ENCODE measurements around the gene TCP11. TPM values are rescaled to one million over a fixed set of nuclear protein-coding genes. Genes with fewer than 3 reads are reported as not detected.
A peak's percentile ranks its signal among the peaks of the same experiment; 100 is the strongest.
"Not testable (repeated sequence)": the region's sequence is repeated elsewhere in the genome, so short reads cannot be mapped to it uniquely, and the experiment has no call there.

Gene TCP11
- total and polyA plus RNA-seq, 2 donors (not counting 1 experiment from before 2014, with no cell fraction given), result not detected

DNA sequence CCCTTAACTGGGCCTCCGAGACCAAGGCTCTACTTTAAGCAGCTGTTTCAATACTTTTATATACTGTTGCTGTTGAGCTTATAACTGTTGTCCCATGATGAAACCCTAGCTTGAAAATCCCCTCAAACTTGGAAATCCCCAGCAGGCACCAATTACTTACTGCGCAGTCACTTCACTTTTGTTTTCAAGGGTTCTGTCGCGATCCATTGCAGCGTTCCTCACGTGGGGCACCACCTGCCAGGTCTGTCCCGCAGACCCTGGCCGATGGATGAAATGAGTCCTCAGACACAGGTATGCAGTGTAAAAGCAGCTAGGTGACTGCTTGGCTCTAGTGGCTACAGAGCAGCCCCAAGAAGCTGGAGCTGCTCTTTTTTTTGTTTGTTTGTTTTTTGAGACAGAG is 33.9 kb downstream of the TCP11 start:
- H3K27me3 Mint-ChIP-seq; ATAC-seq (ENCODE audit: low read depth); H3K4me1 Mint-ChIP-seq; H3K79me2 ChIP-seq (ENCODE audit: control insufficient read depth, insufficient read depth, low read length); H3K4me1 ChIP-seq (ENCODE audit: control insufficient read depth in 2 of 2, insufficient read depth in 2 of 2, low read length in 2 of 2); H2AFZ ChIP-seq (ENCODE audit: insufficient read depth, low read depth, low read length, poor library complexity, severe bottlenecking); H3K9me3 ChIP-seq (ENCODE audit: control extremely low read depth in 1 of 3, control insufficient read depth in 2 of 3, insufficient read depth in 1 of 3, low read length in 2 of 3); H3K27me3 ChIP-seq (replicated peaks in 1 of 4; ENCODE audit: control extremely low read depth in 1 of 4, control insufficient read depth in 3 of 4, insufficient read depth in 4 of 4, low read length in 3 of 4); H3K9ac ChIP-seq (ENCODE audit: low read length); H3K4me2 ChIP-seq (replicated peaks; ENCODE audit: low read depth, low read length, poor library complexity, severe bottlenecking); POLR2A ChIA-PET; CTCF ChIA-PET; H3K27ac ChIP-seq (ENCODE audit: low read length in 2 of 2); intact Hi-C loops (cut with micrococcal nuclease); H4K20me1 ChIP-seq (ENCODE audit: control insufficient read depth, insufficient read depth, low read length, poor library complexity, severe bottlenecking); H3K4me3 ChIP-seq (ENCODE audit: control extremely low read depth in 1 of 5, extremely low read depth in 1 of 5, insufficient read depth in 1 of 5, low read depth in 2 of 5, low read length in 4 of 5); H3K36me3 ChIP-seq (replicated peaks in 1 of 2; ENCODE audit: control extremely low read depth in 1 of 2, control insufficient read depth in 1 of 2, extremely low read depth in 1 of 2, insufficient read depth in 2 of 2, low read length in 1 of 2): not testable (repeated sequence)
- Mint-ChIP-seq H3K4me3 (peak overlapping the region; percentile 49), H3K9me3 (ENCODE audit: insufficient read depth) (peaks cover 11% of the 10 kb centered on the region), H3K27ac (peak overlapping the region; percentile 55)
- 90% methylated on average over 6 of the region's 8 CpGs for WGBS (ENCODE audit: insufficient coverage)
- peak; percentile 43 for DNase-seq

- POLR2A ChIA-PET, H3K27me3 Mint-ChIP-seq: not testable (repeated sequence)
- CTCF ChIA-PET, result interaction anchor here (0.5 kb wide), 1 partner anchor 496 kb away, joined by 3 read pairs; no protein-coding TSS in a partner anchor
Measured at GRCh38 chr6:35106061-35106460, 35.1 kb downstream of the TCP11 start.

More at GRCh38 chr6:35106061-35106460, 35.1 kb downstream of the TCP11 start:
- H3K9ac ChIP-seq (ENCODE audit: low read length); H3K9me3 ChIP-seq (ENCODE audit: control extremely low read depth in 1 of 3, control insufficient read depth in 2 of 3, insufficient read depth in 1 of 3, low read length in 2 of 3); H3K9me3 Mint-ChIP-seq (ENCODE audit: insufficient read depth); H2AFZ ChIP-seq (ENCODE audit: insufficient read depth, low read depth, low read length, poor library complexity, severe bottlenecking); H4K20me1 ChIP-seq (ENCODE audit: control insufficient read depth, insufficient read depth, low read length, poor library complexity, severe bottlenecking); H3K4me3 ChIP-seq (ENCODE audit: control extremely low read depth in 1 of 5, extremely low read depth in 1 of 5, insufficient read depth in 1 of 5, low read depth in 2 of 5, low read length in 4 of 5); H3K27ac Mint-ChIP-seq; intact Hi-C loops (cut with micrococcal nuclease); ATAC-seq (ENCODE audit: low read depth); H3K4me1 ChIP-seq (ENCODE audit: control insufficient read depth in 2 of 2, insufficient read depth in 2 of 2, low read length in 2 of 2); H3K4me3 Mint-ChIP-seq; H3K4me1 Mint-ChIP-seq; H3K4me2 ChIP-seq (replicated peaks; ENCODE audit: low read depth, low read length, poor library complexity, severe bottlenecking); H3K36me3 ChIP-seq (replicated peaks in 1 of 2; ENCODE audit: control extremely low read depth in 1 of 2, control insufficient read depth in 1 of 2, extremely low read depth in 1 of 2, insufficient read depth in 2 of 2, low read length in 1 of 2); H3K27ac ChIP-seq (ENCODE audit: low read length in 2 of 2); H3K27me3 ChIP-seq (replicated peaks in 1 of 4; ENCODE audit: control extremely low read depth in 1 of 4, control insufficient read depth in 3 of 4, insufficient read depth in 4 of 4, low read length in 3 of 4); H3K79me2 ChIP-seq (ENCODE audit: control insufficient read depth, insufficient read depth, low read length); DNase-seq: not testable (repeated sequence)
- 94% methylated on average over 5 of the region's 6 CpGs for WGBS (ENCODE audit: insufficient coverage)

Measured in B cell (primary cell).